Fibroblast of peridontal ligament (primary cell): ENCODE measurements around the gene MAPK9.

Experiments used
- DNase-seq: peaks from one replicate; pipeline ENCODE4 v3.0.0-alpha.2; 2010; ENCODE audit errors: extremely low read depth

The MAPK9 gene

DNA sequence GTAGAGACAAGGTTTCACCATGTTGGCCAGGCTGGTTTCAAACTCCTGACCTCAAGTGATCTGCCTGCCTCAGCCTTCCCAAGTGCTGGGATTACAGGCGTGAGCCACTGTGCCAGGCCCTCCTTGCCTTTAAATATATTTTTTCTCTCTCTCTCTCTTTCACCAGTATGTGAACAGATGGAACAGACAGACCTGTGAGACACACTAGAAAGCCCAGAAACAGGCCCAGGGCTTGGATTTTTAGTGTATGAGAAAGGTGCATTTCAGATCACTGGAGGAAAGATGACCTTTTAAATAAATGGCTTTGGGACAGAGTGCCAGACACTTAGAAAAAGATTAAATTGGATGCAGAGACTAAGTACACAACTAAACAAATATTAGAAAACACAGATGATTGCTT is 86.0 kb downstream of the MAPK9 start:
- DNase-seq, result no peak

DNA sequence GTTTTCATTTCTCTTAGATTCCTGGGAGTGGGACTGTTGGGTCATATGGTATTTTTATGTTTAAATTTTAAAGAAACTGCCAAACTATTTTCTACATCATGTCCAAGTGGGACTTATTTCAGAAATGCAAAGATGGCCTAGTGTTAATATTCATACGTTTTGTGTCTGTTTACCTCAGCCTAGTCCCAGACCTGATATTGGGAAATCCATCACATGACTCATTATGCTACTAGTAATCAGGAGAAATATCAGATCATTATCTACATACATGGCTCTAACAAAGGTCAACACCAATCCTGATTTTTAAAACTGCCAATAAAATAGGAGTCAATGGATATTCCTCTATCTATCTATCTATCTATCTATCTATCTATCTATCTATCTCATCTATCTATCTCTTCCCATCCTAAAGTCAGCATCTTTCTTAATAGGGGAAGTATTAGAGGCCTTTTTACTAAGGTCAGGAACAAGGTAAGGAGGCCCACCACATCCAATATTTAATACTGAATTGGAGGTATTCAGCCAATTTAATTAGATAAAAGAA is 87.5 kb downstream of the MAPK9 start:
- DNase-seq, result no peak

DNA sequence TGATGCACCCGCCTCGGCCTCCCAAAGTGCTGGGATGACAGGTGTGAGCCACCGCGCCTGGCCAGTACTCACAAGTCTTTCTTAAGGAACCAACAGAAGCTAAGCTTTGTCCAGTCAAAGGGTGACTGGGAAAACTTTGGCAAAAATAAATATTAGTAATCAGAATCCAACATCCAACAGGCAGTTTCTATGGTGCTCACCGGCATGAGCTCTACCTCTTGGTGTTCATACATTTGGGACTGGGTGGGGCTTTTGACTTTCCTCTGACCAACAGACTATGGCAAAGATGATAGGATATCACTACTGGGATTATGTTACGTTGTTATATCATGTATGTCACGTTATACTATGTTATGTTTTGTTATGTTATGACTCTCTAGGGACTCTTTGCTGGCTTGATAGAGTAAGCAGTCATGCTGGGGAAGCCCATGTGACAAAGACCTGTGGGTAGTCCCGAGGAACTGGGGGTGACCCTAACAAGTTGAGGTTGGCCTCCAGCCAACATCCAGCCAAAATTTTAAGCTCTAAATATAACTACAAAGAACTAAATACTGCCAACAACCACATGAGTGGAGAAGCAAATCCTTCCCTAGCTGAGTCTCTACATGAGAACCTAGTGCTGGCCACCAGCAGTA is 88.8 kb downstream of the MAPK9 start:
- DNase-seq, result no peak

DNA sequence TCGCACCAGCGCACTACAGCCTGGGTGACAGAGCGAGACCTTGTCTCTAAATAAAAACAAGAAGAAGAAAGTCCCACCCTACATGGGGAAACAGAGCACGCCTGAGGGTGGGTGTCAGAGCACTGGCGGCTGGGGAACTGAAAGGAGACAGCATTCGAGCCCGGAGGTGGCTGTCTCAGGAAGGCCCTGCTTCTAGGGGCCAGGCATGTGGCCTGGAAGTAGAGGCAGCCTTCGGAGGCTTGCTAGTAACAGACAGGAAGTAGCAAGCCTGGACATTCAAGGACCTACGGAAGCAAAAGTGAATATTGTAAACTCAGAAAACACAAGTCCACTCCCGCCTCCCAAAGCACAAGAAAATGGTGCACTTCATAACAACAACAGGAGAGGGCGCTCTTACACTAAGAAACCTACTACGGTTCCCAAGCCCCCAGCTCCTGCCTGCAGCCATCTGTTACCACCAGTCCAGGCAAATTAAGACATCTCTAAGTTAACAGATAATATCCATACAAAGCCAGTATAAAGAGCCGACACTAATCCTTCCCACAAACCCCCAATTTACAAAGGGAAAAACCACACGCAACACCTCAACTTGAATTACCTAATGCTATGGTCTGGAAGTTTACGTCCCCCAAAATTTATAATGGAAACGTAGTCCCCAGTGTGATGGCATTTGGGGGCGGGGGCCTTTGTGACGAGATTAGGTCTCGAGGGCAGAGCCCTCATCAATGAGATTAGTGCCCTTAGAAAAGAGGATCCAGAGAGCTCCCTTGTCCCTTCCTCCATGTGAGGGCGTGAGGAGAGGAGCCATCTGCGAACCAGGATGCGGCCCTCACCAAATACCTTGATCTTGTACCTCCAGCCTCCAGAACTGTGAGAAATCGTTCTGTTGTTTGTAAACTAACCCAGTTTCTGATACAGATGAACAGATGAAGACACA is 90.6 kb downstream of the MAPK9 start:
- DNase-seq, result no peak

DNA sequence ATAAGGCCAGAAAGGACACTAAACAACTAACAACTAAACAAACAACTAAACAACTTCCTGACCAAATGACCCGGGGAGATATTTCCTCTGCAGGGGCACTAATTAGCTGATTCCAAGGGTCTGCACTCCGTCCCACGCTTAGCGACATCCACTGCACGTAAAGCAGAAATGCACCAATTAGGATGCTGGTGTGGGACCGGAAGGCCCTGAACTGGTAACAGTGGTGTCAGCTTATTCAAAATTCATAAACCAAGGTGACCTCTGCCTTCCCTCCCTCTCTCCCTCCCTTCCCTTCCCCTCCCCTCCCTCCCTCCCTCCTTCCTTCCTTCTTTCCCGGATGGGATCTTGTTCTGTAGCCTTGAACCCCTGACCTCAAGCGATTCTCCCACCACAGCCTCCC is 92.5 kb downstream of the MAPK9 start:
- DNase-seq, result no peak

DNA sequence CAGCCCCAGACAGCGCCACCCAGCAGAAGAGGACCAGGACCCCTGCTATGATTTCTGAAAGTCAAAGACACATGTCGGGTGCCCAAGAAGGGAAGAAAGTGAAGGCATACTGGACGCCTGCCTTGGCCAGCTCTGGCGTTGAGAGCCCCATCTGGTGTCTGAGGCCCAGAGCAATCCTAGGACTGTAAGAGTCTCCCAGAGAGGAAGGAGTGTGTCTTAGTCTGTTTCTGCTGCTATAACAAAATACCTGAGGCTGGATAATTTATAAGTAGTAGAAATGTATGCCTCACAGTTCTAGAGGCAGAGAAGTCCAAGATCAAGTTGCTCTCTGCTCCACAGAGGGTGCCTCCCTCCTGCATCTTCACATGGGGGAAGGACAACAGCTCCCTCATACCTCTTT is 93.7 kb downstream of the MAPK9 start:
- no peak for DNase-seq

DNA sequence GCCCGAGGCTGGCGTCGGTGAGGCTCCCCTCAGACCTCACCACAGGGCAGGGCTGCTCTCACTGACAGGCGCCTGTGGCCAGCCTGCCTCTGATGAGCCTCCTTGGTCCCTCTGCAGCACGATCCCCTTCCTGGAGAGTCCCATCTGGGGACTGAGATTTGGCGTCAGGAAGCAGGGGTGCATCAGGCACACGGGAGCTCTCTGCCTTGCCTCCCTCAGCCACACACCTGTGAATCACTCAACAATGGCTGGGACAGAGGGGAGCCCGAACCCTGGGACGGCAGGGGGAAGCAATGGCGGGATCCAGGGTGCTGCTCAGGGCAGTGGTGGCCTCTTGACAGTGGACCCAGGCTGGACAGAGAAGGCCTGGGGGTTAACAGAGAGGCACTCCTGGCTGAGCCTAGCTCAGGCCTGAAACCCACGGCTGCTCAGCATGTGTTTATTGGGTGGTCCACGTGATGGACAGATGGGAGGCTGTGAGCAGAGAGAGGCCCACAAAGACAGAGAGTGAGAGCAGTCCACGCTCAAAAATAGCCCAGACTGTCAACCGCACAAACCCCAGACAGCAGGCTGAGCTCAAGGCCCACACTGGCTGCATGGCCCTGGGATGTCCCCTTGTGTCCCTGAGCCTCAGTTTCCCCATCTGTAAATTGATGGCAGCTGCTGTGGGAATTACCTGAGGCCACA is 94.7 kb downstream of the MAPK9 start:
- no peak for DNase-seq

DNA sequence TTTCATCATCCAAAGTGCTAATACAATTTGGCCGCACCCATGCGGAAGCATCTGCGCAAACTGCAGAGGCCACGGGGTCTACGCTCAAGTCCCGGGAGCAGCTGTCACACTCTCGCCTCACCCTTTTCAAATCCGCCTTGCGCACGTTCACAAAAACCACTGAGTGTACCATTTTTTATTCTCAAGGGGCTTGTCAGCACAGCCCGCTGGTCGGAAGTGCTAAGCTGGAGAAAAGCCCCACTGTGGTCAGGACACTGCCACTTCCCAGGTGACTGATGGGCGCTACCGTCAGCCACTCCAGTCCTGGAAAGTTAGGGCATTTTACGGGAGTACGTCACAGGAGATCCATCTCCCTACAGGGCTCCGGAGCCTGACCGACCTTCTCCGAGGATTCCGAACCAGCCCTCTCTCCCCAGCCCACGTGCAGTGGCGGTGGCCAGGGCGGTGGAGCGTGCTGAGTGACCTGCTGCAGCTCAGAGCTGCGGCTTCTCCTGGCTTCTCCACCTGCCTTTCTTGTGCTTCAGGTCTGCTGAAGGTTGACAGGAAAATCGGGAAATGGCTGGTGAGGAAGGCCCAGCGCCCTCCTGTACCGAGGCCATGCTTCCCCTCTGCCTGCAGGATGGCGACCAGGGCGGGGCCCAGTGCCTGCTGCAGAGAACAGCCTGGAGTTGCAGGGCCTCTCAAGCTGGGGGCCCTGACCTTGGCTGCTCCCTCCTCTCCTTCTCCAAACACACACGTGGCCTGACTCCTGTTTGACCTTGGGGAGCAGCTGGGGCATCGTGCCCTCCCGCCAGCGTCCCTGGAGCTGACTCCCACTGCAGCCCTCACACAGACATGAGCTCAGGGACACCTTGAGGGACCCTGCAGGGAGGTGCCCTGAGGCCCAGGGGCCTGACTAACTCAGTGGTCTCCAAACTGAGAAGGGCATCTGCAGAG is 97.2 kb downstream of the MAPK9 start:
- DNase-seq, result no peak

DNA sequence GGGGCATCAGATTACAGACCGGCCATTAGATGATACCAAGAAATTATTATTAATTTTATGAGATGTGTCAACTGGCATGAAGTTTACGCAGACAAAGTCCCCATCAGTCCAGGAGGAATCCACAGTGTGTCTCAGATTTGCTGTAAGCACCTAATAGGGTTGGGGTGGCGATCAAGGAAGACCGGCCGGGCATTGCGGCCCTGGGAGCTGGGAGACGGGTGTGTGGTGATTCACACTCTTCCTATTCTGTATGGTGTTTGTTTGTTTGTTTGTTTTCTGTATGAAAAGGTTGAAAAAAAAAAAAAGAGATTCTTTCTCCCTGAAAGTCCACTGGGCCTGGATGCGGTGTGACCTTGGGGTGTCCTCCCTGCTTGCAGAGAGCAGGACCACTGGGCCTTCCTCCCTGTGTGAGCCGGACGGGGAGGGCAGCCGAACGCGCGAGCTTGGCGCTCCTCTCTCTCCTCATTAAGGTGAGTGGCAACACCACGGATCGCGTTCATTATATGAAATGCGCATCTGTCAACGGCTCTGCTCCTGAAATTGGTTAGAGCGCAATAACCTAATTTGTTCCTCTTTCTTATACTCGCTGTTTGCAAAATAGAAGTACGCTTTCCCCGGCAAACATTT is 98.0 kb downstream of the MAPK9 start:
- no peak for DNase-seq

DNA sequence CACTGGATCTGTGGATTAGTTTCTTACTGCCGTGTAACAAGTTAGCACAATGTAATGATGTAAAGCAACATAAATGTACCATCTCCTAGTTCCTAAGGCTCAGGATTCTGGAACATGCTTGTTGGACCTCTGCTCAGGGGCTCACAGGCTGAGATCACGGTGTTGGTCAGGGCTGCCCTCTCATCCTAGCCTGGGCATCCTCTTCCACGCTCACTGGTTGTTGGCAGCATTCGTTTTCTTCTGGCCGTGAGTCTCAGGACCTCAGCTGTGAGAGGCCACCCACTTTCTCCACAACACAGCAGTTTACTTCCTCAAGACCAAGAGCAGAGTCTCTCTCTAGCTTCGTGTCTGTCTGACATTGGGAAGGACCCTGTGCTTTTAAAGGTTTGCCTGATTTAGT is 100.2 kb downstream of the MAPK9 start:
- no peak for DNase-seq

DNA sequence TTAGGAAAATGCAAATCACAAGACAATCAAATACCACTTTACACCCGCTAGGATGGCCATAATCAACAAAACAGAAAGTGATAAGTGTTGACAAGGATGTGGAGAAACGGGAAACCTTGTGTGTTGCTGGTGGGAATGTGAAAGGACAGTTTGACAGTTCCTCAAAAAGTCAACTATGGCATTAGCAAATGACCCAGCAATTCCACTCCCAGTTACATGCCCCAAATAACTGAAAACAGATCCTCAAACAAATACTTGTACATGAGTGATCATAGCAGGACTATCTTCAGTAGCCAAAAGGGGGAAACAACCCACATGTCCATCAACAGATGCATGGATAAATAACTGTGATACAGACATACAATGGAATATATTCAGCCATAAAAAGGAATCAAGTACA is 104.1 kb downstream of the MAPK9 start:
- no peak for DNase-seq
